Measurements from ENCODE around the gene REV3L. TPM values are rescaled to one million over a fixed set of nuclear protein-coding genes. Genes with fewer than 3 reads are reported as not detected.
"Not testable (repeated sequence)": the region's sequence is repeated elsewhere in the genome, so short reads cannot be mapped to it uniquely, and the experiment has no call there.

Gene REV3L
- total RNA-seq, 1 donor from 2014 or later = 23.0 TPM

- no peak overlapping the region for H3K4me3 Mint-ChIP-seq (ENCODE audit: unreplicated experiment)
- H3K9ac ChIP-seq (ENCODE audit: low read length) = no peak overlapping the region
- peaks cover 14% of the 10 kb centered on the region for H3K4me1 Mint-ChIP-seq (ENCODE audit: low read depth, unreplicated experiment)
- no peak overlapping the region for H3K27ac ChIP-seq (ENCODE audit: low read depth, low read length)
- H3K27me3 Mint-ChIP-seq (ENCODE audit: low read depth, unreplicated experiment) = peaks cover 1% of the 10 kb centered on the region
- peaks cover 6% of the 10 kb centered on the region for H3K27me3 ChIP-seq (ENCODE audit: insufficient read depth, low read length)
- H3K36me3 Mint-ChIP-seq (ENCODE audit: low read depth, unreplicated experiment) = no peaks in the 10 kb centered on the region
- H3K79me2 ChIP-seq (ENCODE audit: insufficient read depth, low read length) = peaks cover 19% of the 10 kb centered on the region
- no peaks in the 10 kb centered on the region for H3K9me3 ChIP-seq (ENCODE audit: insufficient read depth, low read depth, low read length)
- TF ChIP-seq EZH2 (IDR thresholded peaks at IDR 0.05; ENCODE audit: insufficient read depth, low read length) = no peak
- TF ChIP-seq CTCF (IDR thresholded peaks at IDR 0.05; ENCODE audit: insufficient read depth, low read depth, low read length) = no peak
- no peaks in the 10 kb centered on the region for H3K9me3 Mint-ChIP-seq (ENCODE audit: unreplicated experiment)
- H3K4me1 ChIP-seq (ENCODE audit: insufficient read depth, low read length) = peaks cover 17% of the 10 kb centered on the region
- no peak overlapping the region for H3K4me3 ChIP-seq (ENCODE audit: insufficient read depth, low read depth, low read length)
- no peak overlapping the region for H3K27ac Mint-ChIP-seq (ENCODE audit: unreplicated experiment)
- no peak overlapping the region for H2AFZ ChIP-seq (ENCODE audit: low read depth, low read length)
- FAIRE-seq = no peak
- no peaks in the 10 kb centered on the region for H4K20me1 ChIP-seq (ENCODE audit: insufficient read depth, low read length)
- DNase-seq (ENCODE audit: low read depth) = no peak
- no peaks in the 10 kb centered on the region for H3K36me3 ChIP-seq (ENCODE audit: insufficient read depth, low read length)
- H3K4me2 ChIP-seq (ENCODE audit: low read length) = no peak overlapping the region
Observed at GRCh38 chr6:111256646-111257045, 226.4 kb downstream of the REV3L start.

- not testable (repeated sequence) for H3K27ac Mint-ChIP-seq (ENCODE audit: unreplicated experiment); H2AFZ ChIP-seq (ENCODE audit: low read depth, low read length); H4K20me1 ChIP-seq (ENCODE audit: insufficient read depth, low read length); H3K9me3 ChIP-seq (ENCODE audit: insufficient read depth, low read depth, low read length); H3K4me3 Mint-ChIP-seq (ENCODE audit: unreplicated experiment); H3K4me2 ChIP-seq (ENCODE audit: low read length); FAIRE-seq; H3K9ac ChIP-seq (ENCODE audit: low read length); DNase-seq (ENCODE audit: low read depth); H3K27ac ChIP-seq (ENCODE audit: low read depth, low read length); H3K4me3 ChIP-seq (ENCODE audit: insufficient read depth, low read depth, low read length); H3K9me3 Mint-ChIP-seq (ENCODE audit: unreplicated experiment); H3K36me3 ChIP-seq (ENCODE audit: insufficient read depth, low read length); H3K27me3 Mint-ChIP-seq (ENCODE audit: low read depth, unreplicated experiment); H3K27me3 ChIP-seq (ENCODE audit: insufficient read depth, low read length); H3K36me3 Mint-ChIP-seq (ENCODE audit: low read depth, unreplicated experiment)
- Histone ChIP-seq H3K79me2 (ENCODE audit: insufficient read depth, low read length) (peaks cover 13% of the 10 kb centered on the region), H3K4me1 (ENCODE audit: insufficient read depth, low read length) (peaks cover 17% of the 10 kb centered on the region)
- peaks cover 13% of the 10 kb centered on the region for H3K4me1 Mint-ChIP-seq (ENCODE audit: low read depth, unreplicated experiment)
Observed at GRCh38 chr6:111255838-111256237, 227.2 kb downstream of the REV3L start.

- TF ChIP-seq EZH2 (IDR thresholded peaks at IDR 0.05; ENCODE audit: insufficient read depth, low read length) = no peak
- TF ChIP-seq CTCF (IDR thresholded peaks at IDR 0.05; ENCODE audit: insufficient read depth, low read depth, low read length) = no peak
- H3K9me3 ChIP-seq (ENCODE audit: insufficient read depth, low read depth, low read length) = no peaks in the 10 kb centered on the region
- no peak for FAIRE-seq
- Mint-ChIP-seq H3K4me3 (ENCODE audit: unreplicated experiment) (no peak overlapping the region), H3K36me3 (ENCODE audit: low read depth, unreplicated experiment) (no peaks in the 10 kb centered on the region), H3K9me3 (ENCODE audit: unreplicated experiment) (no peaks in the 10 kb centered on the region), H3K27me3 (ENCODE audit: low read depth, unreplicated experiment) (peaks cover 1% of the 10 kb centered on the region), H3K27ac (ENCODE audit: unreplicated experiment) (peak overlapping the region; percentile 54), H3K4me1 (ENCODE audit: low read depth, unreplicated experiment) (peaks cover 6% of the 10 kb centered on the region)
- H3K4me1 ChIP-seq (ENCODE audit: insufficient read depth, low read length) = peaks cover 9% of the 10 kb centered on the region
- DNase-seq (ENCODE audit: low read depth) = no peak
- H3K4me2 ChIP-seq (ENCODE audit: low read length) = no peak overlapping the region
- no peak overlapping the region for H2AFZ ChIP-seq (ENCODE audit: low read depth, low read length)
- H3K9ac ChIP-seq (ENCODE audit: low read length) = no peak overlapping the region
- no peak overlapping the region for H3K4me3 ChIP-seq (ENCODE audit: insufficient read depth, low read depth, low read length)
- H3K36me3 ChIP-seq (ENCODE audit: insufficient read depth, low read length) = no peaks in the 10 kb centered on the region
- H3K79me2 ChIP-seq (ENCODE audit: insufficient read depth, low read length) = peaks cover 5% of the 10 kb centered on the region
- H3K27me3 ChIP-seq (ENCODE audit: insufficient read depth, low read length) = peaks cover 6% of the 10 kb centered on the region
- H4K20me1 ChIP-seq (ENCODE audit: insufficient read depth, low read length) = no peaks in the 10 kb centered on the region
- H3K27ac ChIP-seq (ENCODE audit: low read depth, low read length) = no peak overlapping the region
Observed at GRCh38 chr6:111254779-111255166, 228.2 kb downstream of the REV3L start.
